ENCODE results near the gene PHKG2. TPM values are rescaled to one million over a fixed set of nuclear protein-coding genes. Genes with fewer than 3 reads are reported as not detected.

The PHKG2 gene
- total and polyA plus RNA-seq, 9 donors, result 13.1 to 41.6 (median 20.6) TPM

DNA sequence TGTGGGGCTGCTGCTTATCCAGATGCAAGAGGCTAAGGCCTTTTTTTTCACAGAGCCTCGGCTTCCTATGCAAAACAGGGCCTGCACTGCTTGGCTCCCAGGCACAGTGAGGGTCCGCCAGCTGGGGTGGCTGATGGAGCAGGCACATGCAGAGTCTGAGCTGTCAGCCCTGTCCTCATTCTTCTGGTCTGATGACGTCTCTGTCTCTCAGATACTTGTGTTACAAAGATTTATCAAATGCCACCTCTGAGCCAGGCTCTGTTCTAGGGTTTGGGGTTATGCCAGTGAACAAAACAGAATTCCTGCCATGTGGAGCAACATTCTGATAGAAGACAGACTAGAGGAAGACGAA lies 18.7 kb downstream of the PHKG2 start:
- Histone ChIP-seq H3K4me3 (no peak overlapping the region), H3K27me3 (no peaks in the 10 kb centered on the region), H3K27ac (no peak overlapping the region), H3K9me3 (no peaks in the 10 kb centered on the region), H3K4me1 (ENCODE audit: insufficient read depth) (no peaks in the 10 kb centered on the region), H3K36me3 (no peaks in the 10 kb centered on the region)
- WGBS, 3 donors, result 69 to 78% (median 71%) methylated on average over 4 of the region's 4 CpGs
- no peak for TF ChIP-seq EP300 (IDR thresholded peaks at IDR 0.05)
- no peak for TF ChIP-seq POLR2A (IDR thresholded peaks at IDR 0.05)
- TF ChIP-seq, protein P1, sequence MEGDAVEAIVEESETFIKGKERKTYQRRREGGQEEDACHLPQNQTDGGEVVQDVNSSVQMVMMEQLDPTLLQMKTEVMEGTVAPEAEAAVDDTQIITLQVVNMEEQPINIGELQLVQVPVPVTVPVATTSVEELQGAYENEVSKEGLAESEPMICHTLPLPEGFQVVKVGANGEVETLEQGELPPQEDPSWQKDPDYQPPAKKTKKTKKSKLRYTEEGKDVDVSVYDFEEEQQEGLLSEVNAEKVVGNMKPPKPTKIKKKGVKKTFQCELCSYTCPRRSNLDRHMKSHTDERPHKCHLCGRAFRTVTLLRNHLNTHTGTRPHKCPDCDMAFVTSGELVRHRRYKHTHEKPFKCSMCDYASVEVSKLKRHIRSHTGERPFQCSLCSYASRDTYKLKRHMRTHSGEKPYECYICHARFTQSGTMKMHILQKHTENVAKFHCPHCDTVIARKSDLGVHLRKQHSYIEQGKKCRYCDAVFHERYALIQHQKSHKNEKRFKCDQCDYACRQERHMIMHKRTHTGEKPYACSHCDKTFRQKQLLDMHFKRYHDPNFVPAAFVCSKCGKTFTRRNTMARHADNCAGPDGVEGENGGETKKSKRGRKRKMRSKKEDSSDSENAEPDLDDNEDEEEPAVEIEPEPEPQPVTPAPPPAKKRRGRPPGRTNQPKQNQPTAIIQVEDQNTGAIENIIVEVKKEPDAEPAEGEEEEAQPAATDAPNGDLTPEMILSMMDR (IDR thresholded peaks at IDR 0.05), result no peak
- DNase-seq, result no peak
- intact Hi-C loops (cut with DNase I), result no loop called here

DNA sequence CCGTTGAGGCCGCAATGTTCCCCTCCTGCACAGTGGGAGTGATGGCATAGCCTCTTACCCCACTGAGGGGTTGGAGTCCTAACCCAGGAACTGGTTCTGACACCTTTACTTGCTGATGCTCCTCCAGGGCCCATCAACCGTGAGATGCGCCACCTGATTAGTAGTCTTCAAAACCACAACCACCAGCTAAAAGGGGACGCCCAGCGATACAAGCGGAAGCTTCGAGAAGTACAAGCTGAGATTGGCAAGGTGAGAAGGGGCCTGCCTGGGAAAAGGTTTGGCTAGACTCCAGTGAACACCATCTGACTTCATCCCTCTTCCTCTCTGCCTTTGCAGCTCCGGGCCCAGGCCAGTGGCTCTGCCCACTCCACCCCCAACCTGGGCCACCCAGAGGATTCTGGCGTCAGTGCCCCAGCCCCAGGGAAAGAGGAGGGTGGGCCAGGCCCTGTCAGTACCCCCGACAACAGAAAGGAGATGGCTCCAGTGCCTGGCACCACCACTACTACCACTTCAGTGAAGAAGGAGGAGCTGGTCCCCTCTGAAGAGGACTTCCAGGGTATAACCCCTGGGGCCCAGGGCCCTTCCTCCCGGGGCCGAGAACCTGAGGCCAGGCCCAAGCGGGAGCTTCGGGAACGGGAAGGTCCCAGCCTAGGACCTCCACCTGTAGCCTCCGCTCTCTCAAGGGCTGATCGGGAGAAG lies 19.7 kb downstream of the PHKG2 start:
- Histone ChIP-seq H3K27ac (no peak overlapping the region), H3K9me3 (no peaks in the 10 kb centered on the region), H3K4me3 (no peak overlapping the region), H3K27me3 (no peaks in the 10 kb centered on the region), H3K4me1 (ENCODE audit: insufficient read depth) (no peaks in the 10 kb centered on the region), H3K36me3 (no peaks in the 10 kb centered on the region)
- 86 to 88% (median 86%) methylated on average over 16 to 18 of the region's 18 CpGs for WGBS, 3 donors
- TF ChIP-seq POLR2A (IDR thresholded peaks at IDR 0.05), result no peak
- TF ChIP-seq, protein P1 (IDR thresholded peaks at IDR 0.05), result no peak
- no peak for TF ChIP-seq EP300 (IDR thresholded peaks at IDR 0.05)
- intact Hi-C loops (cut with DNase I), result no loop called here
- peak in 2 of 5 donors; percentile 12 to 33 for DNase-seq

DNA sequence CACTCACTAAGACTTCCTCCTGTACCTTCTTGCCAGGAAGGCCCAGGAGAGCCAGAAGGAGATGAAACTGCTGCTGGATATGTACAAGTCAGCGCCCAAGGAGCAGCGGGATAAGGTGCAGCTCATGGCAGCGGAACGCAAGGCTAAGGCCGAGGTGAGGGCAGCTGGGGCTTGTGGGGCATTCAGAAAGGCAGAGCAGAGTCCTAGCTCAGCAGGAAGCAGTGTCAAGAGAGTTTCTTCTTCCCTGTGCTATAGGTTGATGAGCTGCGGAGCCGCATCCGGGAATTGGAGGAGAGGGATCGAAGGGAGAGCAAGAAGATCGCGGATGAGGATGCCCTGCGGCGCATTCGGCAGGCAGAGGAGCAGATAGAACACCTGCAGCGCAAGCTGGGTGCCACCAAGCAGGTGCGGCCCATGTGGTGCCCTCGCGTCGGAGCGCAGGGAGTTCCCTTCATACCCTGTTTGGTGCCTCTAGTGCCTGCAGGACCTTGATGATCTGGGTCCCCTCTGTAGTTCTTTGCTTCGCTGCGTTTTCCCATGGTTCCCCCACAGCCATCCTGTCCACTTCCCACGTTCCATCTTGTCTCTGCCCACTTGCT lies 20.5 kb downstream of the PHKG2 start:
- Histone ChIP-seq H3K4me3 (no peak overlapping the region), H3K36me3 (no peaks in the 10 kb centered on the region), H3K27ac (no peak overlapping the region), H3K27me3 (no peaks in the 10 kb centered on the region), H3K4me1 (ENCODE audit: insufficient read depth) (no peaks in the 10 kb centered on the region), H3K9me3 (no peaks in the 10 kb centered on the region)
- peak in 2 of 5 donors; percentile 12 to 34 for DNase-seq
- TF ChIP-seq POLR2A (IDR thresholded peaks at IDR 0.05) (no peak), EP300 (IDR thresholded peaks at IDR 0.05) (no peak)
- TF ChIP-seq, protein P1 (IDR thresholded peaks at IDR 0.05), result no peak
- intact Hi-C loops (cut with DNase I), result no loop called here
- 88 to 94% (median 94%) methylated on average over 23 of the region's 23 CpGs for WGBS, 3 donors

- DNase-seq, result peak in 2 of 5 donors; percentile 16 to 35
- no peak overlapping the region for H3K4me3 ChIP-seq
- WGBS, 3 donors, result 91 to 93% (median 92%) methylated on average over 17 of the region's 17 CpGs
- intact Hi-C loops (cut with DNase I), result no loop called here
- H3K4me1 ChIP-seq (ENCODE audit: insufficient read depth), result no peaks in the 10 kb centered on the region
- TF ChIP-seq POLR2A (IDR thresholded peaks at IDR 0.05), result no peak
- TF ChIP-seq EP300 (IDR thresholded peaks at IDR 0.05), result no peak
- TF ChIP-seq, protein P1 (IDR thresholded peaks at IDR 0.05), result no peak
- H3K9me3 ChIP-seq, result no peaks in the 10 kb centered on the region
- no peaks in the 10 kb centered on the region for H3K36me3 ChIP-seq
- no peaks in the 10 kb centered on the region for H3K27me3 ChIP-seq
- H3K27ac ChIP-seq, result no peak overlapping the region
These were observed 21.3 kb downstream of the PHKG2 start for GRCh38 chr16:30769379-30770089.

All from ovary (tissue), 9 donors.